BJ (cell line): ENCODE measurements around the gene R3HDM4. TPM values are rescaled to one million over a fixed set of nuclear protein-coding genes. Genes with fewer than 3 reads are reported as not detected.
"Not testable (repeated sequence)": the region's sequence is repeated elsewhere in the genome, so short reads cannot be mapped to it uniquely, and the experiment has no call there.

Source experiments
- CTCF ChIA-PET: fragments of 350-600 bp; formaldehyde crosslinking; extraction: SDS; loops from one replicate; lab custom pipeline; 2021; ENCODE audit warnings: antibody characterized with exemption, inconsistent platforms; lab: Yijun Ruan, JAX
- POLR2A ChIA-PET: fragments of 300-600 bp; sonication (Branson Sonifier 250); formaldehyde crosslinking; extraction: SDS; loops from one replicate; lab custom pipeline; 2021; ENCODE audit warnings: antibody characterized with exemption; lab: Charles Lee
- DNase-seq: peaks from one replicate; pipeline ENCODE4 v3.0.0-alpha.2; 2011; ENCODE audit warnings: low read depth
- H3K27me3 ChIP-seq: 2 replicates; pipeline ENCODE4 v1.6.0; 2011; ENCODE audit warnings: low read length; ENCODE audit not compliant: control insufficient read depth, insufficient read depth
- H3K36me3 ChIP-seq: 2 replicates; pipeline ENCODE4 v1.5.1; 2011; ENCODE audit warnings: low read length; ENCODE audit not compliant: control insufficient read depth, insufficient read depth
- H3K4me3 ChIP-seq: 2 replicates; pipeline ENCODE4 v1.5.1; 2011; ENCODE audit warnings: low read depth, mild to moderate bottlenecking, control low read depth, low read length
- CTCF ChIP-seq: IDR thresholded peaks from 2 replicates; pipeline ENCODE4 v1.5.1; 2011; ENCODE audit warnings: low read depth, mild to moderate bottlenecking, control low read depth, inconsistent platforms, low read length, moderate library complexity; ENCODE audit not compliant: insufficient read depth
- polyA plus RNA-seq: library from polyadenylated mRNA; depleted of rRNA; stranded (reverse); fragments of >200 nt; gene quantifications from 2 replicates; pipeline ENCODE4 v1.2.3, GENCODE V29; 2011

The R3HDM4 gene
- polyA plus RNA-seq, 1 experiment: 46.6 TPM

- peaks cover 24% of the 10 kb centered on the region for H3K36me3 ChIP-seq
- ChIA-PET CTCF (interaction anchor here (1.2 kb wide), 1 partner anchor 8 kb away, joined by 3 read pairs; no protein-coding TSS in a partner anchor), POLR2A (no interaction called here)
- H3K4me3 ChIP-seq: no peak overlapping the region
- no peak for TF ChIP-seq CTCF
- no peak for DNase-seq
- H3K27me3 ChIP-seq: no peaks in the 10 kb centered on the region
These were observed 46.2 kb upstream of the R3HDM4 start for GRCh38 chr19:958967-959855.

- ChIA-PET POLR2A (interaction anchor here (0.7 kb wide), 1 partner anchor 282 kb away, joined by 4 read pairs; no protein-coding TSS in a partner anchor), CTCF (interaction anchor here (0.7 to 1.3 kb wide), 3 partner anchors 10 to 35 kb away, joined by 3 to 6 read pairs (median 3); partner anchors contain the start of gene WDR18)
- peaks cover 19% of the 10 kb centered on the region for H3K36me3 ChIP-seq
- H3K4me3 ChIP-seq, DNase-seq, H3K27me3 ChIP-seq: not testable (repeated sequence)
These were observed 44.6 kb upstream of the R3HDM4 start for GRCh38 chr19:957578-957977.

GRCh38 chr19:956766-957440 is 43.9 kb upstream of the R3HDM4 start:
- no peak for DNase-seq
- Histone ChIP-seq H3K36me3 (peaks cover 19% of the 10 kb centered on the region), H3K4me3 (no peak overlapping the region), H3K27me3 (no peaks in the 10 kb centered on the region)
- POLR2A ChIA-PET: interaction anchor here (0.5 to 0.7 kb wide), 4 partner anchors 14 to 281 kb away, joined by 3 to 9 read pairs (median 4); no protein-coding TSS in a partner anchor
- no peak for TF ChIP-seq CTCF
- CTCF ChIA-PET: interaction anchor here (1.1 to 2.0 kb wide), 3 partner anchors 14 to 34 kb away, joined by 4 to 6 read pairs (median 5); no protein-coding TSS in a partner anchor

GRCh38 chr19:955803-956765 is 43.1 kb upstream of the R3HDM4 start:
- Histone ChIP-seq H3K4me3 (no peak overlapping the region), H3K36me3 (peaks cover 15% of the 10 kb centered on the region), H3K27me3 (no peaks in the 10 kb centered on the region)
- no peak for TF ChIP-seq CTCF
- POLR2A ChIA-PET: interaction anchor here (0.5 to 0.7 kb wide), 3 partner anchors 13 to 28 kb away, joined by 3 to 9 read pairs (median 4); no protein-coding TSS in a partner anchor
- CTCF ChIA-PET: interaction anchor here (1.1 to 2.0 kb wide), 3 partner anchors 15 to 26 kb away, joined by 3 to 5 read pairs (median 4); no protein-coding TSS in a partner anchor
- no peak for DNase-seq
